GM10266 (cell line): ENCODE data around the gene HIPK3.
A peak's percentile ranks its signal among the peaks of the same experiment; 100 is the strongest.

Experiments used
- DNase-seq: peaks from one replicate; pipeline ENCODE4 v3.0.0; 2012; ENCODE audit errors: extremely low spot score
- TF ChIP-seq, protein P1 (sequence below): IDR thresholded peaks from 2 replicates; pipeline ENCODE4 v1.5.1; 2012; ENCODE audit warnings: mild to moderate bottlenecking, low read depth; ENCODE audit not compliant: control insufficient read depth, insufficient read depth; ENCODE audit errors: missing control alignments

The HIPK3 gene

DNA sequence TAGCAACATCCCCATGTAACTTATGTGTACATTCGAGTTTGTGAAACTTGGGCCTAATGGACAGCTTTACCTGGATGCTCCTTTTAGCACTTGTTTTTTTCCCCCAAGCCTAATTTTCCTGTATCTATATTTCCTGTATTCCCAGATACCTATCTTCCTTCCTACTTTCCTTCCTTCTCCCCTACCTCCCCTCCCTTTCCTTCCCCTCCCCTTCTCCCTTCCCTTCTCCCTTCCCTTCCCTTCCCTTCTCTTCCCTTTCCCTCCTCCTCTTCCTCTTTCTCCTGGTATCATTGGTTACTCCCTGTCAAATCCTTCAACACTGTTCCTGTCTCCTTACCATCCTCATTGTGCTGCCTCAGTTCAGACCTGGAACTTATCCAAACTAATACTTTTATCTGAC is 111.8 kb downstream of the HIPK3 start:
- DNase-seq, result no peak
- TF ChIP-seq, protein P1, sequence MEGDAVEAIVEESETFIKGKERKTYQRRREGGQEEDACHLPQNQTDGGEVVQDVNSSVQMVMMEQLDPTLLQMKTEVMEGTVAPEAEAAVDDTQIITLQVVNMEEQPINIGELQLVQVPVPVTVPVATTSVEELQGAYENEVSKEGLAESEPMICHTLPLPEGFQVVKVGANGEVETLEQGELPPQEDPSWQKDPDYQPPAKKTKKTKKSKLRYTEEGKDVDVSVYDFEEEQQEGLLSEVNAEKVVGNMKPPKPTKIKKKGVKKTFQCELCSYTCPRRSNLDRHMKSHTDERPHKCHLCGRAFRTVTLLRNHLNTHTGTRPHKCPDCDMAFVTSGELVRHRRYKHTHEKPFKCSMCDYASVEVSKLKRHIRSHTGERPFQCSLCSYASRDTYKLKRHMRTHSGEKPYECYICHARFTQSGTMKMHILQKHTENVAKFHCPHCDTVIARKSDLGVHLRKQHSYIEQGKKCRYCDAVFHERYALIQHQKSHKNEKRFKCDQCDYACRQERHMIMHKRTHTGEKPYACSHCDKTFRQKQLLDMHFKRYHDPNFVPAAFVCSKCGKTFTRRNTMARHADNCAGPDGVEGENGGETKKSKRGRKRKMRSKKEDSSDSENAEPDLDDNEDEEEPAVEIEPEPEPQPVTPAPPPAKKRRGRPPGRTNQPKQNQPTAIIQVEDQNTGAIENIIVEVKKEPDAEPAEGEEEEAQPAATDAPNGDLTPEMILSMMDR, result no peak

DNA sequence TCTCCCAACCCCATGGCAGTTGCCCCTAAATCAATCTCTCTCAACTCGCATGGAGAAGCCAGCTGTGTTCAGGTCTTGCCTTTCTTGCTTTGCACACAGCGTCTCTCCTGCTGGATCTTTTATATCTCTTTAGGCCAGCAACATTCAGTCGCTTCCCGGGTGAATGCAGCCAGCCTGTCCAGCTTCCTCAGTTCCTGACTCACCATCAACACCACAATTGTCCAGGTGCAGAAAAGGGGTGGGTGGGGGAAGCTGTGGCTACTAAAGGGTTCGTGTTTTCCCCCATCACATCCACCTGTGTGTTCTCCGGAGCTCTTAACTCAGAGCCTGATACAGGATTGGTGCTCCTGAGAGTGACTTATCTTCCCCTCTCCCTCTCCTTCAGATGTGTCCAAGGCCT is 116.5 kb downstream of the HIPK3 start:
- TF ChIP-seq, protein P1, result no peak
- no peak for DNase-seq

DNA sequence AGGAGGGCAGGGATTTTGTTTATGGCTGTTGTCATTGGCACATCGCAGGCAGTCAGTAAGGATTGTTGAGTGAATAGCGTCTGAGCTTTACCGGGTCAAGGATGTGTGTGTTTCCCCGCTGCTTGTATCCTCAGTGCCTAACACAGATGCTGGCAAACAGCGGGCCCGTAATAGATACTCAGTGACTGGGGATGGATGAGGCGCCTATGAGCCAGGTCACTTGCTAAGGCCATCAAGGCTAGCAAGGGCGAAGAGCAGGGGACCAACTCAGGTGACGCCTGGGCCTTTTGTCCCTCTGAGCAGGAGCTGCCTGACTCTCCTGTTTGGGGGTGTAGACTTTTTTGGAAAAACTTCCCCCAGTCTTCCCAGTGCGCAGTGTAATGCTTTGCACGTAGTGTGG is 118.1 kb downstream of the HIPK3 start:
- DNase-seq, result no peak
- TF ChIP-seq, protein P1, result no peak

DNA sequence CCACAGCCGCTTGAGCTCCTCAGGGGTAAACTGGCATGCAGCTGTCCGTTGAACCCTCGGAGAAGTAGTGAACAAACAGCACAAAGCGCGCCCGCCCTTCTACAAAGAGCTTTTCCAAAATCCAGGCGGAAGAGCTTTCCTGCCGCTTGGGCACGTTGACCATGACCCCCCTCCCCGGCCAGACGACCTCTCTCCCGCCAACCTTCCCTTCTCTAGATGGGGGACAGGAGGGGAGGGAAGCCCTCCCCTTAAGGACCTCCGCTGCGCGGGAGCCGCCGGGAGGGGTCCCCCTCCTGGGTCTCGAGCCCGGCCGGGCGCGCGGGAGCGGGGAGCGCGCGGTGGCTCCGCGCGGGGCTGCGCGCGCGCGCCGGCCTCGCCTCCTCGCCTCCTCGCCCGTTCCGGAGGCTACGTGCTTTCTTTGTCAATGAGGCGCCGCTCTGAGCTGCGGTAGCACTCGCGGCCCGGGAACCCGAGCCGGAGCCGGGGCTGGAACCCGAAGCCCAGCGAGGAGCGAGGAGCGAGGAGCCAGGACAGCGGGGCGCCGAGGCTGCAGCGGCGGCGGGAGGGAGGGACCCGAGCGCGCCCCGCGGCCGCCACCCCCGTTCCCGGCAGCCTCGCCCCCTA is 118.6 kb downstream of the HIPK3 start, which contains the start of gene KIAA1549L:
TSS of gene KIAA1549L (plus strand) at position 421 of the 624 bp plus-strand sequence.
- peak; percentile 59 for DNase-seq
- TF ChIP-seq, protein P1, result no peak

DNA sequence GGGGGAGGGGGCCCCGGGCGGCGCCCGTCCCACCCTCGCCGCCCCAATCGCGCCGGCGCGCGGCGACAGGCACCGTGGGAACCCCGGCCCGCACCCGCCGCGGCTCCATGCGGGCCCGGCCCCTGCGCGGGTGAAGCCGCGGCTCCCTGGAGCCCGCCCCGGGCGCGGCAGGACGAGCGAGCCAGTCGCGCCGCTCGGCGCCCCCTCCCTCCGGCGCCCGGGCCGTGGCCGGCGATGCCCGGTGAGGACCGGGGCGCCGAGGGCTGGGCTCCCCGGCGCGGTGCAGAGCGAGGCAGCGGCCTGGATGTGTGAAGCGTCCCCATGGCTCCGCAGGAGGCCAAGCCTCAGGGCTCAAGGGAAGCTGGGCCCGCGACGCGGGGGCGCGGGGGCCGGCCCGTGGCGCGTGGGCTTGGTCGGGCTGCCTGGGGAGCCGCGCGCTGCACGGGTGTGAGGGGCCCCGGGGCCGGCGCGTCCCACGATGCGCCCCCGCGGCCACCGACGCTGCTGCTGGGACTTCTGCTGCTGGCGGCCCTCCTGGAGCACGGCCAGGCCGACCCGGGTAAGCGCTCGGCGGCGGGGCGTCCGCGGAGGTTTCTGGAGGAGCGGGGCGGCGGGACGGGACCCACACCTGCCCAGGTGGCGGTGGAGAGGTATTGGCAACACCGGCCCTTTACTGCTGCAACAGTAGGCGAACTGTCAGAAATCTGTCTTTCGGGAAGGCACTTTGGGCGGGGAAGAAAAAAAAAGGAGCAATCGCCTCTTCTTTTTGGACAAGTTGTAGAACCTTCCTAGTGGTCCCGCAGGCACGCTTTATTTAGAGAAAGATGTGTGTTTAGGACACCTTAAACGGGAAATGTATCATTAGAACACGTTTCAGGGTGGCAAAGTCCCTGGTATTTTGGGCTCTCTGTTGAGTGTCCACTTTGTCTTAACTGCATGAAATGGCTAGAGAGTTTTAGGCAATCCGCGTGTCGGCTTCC is 119.4 kb downstream of the HIPK3 start:
- TF ChIP-seq, protein P1, result no peak
- DNase-seq, result peak; percentile 59

DNA sequence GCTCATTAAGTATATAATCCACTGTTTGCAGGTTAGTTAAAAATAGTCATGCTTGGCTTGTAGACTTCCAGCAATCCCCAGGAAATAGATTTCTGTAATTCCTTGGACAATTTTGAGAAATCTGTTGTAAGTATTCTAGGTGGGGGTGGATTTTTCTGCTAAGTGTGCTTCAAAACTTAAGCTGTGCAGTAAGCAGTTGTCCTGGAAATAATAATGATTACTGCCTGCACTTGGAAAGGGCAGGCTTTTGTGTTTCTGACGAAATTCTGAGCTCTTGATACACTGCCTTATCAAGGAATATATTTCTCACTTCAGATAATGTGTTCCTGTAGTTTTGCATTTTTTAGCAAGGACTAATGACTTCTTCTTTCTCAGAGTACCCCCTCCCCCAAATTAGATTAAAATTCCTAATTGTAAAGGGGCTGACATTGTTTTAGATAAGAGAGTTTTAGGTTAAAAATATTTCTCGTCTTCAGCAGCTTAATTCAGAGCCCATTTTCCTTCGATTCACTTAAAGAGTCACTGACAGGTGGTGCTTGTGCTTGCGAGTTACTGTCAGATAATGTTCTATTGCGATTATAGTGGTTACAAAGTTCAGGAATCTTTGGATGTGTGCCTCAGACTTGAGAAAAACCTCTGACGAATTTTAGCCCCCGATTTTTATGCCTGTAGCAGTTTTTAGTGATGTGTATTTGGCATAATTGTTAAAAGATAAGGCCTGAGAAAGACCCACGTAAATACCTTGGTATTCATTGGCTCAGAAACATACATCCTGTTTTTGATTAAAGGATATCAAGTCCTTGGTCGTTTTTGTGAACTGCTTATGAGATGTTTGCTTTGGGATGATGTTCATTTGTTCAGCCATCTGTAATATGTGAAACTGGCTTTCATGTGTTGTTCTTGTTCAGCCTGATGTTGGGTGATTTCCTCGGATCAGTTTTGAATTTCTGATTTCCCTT is 120.5 kb downstream of the HIPK3 start:
- TF ChIP-seq, protein P1, result no peak
- DNase-seq, result no peak
